Ishikawa (cell line): ENCODE measurements around the gene NRG3.

Experiments
- CEBPB ChIP-seq: IDR thresholded peaks from 2 replicates; pipeline ENCODE4 v1.6.1; 2012
- CREB1 ChIP-seq: IDR thresholded peaks from 2 replicates; pipeline ENCODE4 v1.6.1; 2012; ENCODE audit warnings: low read depth
- EGR1 ChIP-seq: IDR thresholded peaks from 2 replicates; pipeline ENCODE4 v1.6.1; 2012
- EP300 ChIP-seq: IDR thresholded peaks from 2 replicates; pipeline ENCODE4 v1.6.1; 2012; ENCODE audit warnings: borderline replicate concordance
- FOXM1 ChIP-seq: IDR thresholded peaks from 2 replicates; pipeline ENCODE4 v1.6.1; 2012; ENCODE audit warnings: low read depth, borderline replicate concordance
- NFIC ChIP-seq: IDR thresholded peaks from 2 replicates; pipeline ENCODE4 v1.6.1; 2012
- RAD21 ChIP-seq: IDR thresholded peaks from 2 replicates; pipeline ENCODE4 v1.6.1; 2012; ENCODE audit warnings: low read depth
- REST ChIP-seq: IDR thresholded peaks from 2 replicates; pipeline ENCODE4 v1.6.1; 2012; ENCODE audit warnings: low read depth, mild to moderate bottlenecking
- TAF1 ChIP-seq: IDR thresholded peaks from 2 replicates; pipeline ENCODE4 v1.6.1; 2012; ENCODE audit warnings: low read depth, mild to moderate bottlenecking
- TCF12 ChIP-seq: IDR thresholded peaks from 2 replicates; pipeline ENCODE4 v1.6.1; 2012; ENCODE audit warnings: low read depth
- TEAD4 ChIP-seq: IDR thresholded peaks from 2 replicates; pipeline ENCODE4 v1.6.1; 2012
- YY1 ChIP-seq: IDR thresholded peaks from 2 replicates; pipeline ENCODE4 v1.6.1; 2012; ENCODE audit warnings: low read depth
- ZBTB7A ChIP-seq: IDR thresholded peaks from 2 replicates; pipeline ENCODE4 v1.6.1; 2012; ENCODE audit warnings: low read depth
- TF ChIP-seq, protein P1 (sequence below): IDR thresholded peaks from 2 replicates; pipeline ENCODE4 v1.6.1; 2012
- TF ChIP-seq, protein P2 (sequence below): IDR thresholded peaks from 2 replicates; pipeline ENCODE4 v1.6.1; 2012

Gene NRG3

DNA sequence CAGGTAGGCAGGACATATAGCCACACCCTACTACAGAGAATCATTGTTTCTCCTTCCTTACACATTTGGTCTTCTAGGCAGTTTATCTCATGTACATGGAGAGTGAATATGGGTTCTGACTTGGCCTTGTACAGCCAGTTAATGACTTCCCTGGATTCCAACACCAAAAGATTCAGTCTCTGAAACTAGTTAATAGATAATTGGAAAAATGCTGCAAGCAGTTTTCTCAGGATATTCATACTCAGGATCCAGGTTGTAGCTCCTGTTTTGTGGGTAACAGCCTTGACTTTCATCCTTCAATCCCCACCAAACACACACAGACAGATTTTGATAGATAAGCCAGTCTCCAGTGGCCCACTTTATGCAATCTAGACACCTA lies 690.2 kb downstream of the NRG3 start:
- TF ChIP-seq TCF12 (no peak), TEAD4 (no peak), REST (no peak), EGR1 (no peak), NFIC (no peak), CREB1 (no peak), TAF1 (no peak), EP300 (no peak), FOXM1 (no peak), CEBPB (no peak), RAD21 (no peak), ZBTB7A (no peak)
- TF ChIP-seq, protein P1, sequence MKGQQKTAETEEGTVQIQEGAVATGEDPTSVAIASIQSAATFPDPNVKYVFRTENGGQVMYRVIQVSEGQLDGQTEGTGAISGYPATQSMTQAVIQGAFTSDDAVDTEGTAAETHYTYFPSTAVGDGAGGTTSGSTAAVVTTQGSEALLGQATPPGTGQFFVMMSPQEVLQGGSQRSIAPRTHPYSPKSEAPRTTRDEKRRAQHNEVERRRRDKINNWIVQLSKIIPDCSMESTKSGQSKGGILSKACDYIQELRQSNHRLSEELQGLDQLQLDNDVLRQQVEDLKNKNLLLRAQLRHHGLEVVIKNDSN, result no peak
- TF ChIP-seq, protein P2, sequence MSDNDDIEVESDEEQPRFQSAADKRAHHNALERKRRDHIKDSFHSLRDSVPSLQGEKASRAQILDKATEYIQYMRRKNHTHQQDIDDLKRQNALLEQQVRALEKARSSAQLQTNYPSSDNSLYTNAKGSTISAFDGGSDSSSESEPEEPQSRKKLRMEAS, result no peak

DNA sequence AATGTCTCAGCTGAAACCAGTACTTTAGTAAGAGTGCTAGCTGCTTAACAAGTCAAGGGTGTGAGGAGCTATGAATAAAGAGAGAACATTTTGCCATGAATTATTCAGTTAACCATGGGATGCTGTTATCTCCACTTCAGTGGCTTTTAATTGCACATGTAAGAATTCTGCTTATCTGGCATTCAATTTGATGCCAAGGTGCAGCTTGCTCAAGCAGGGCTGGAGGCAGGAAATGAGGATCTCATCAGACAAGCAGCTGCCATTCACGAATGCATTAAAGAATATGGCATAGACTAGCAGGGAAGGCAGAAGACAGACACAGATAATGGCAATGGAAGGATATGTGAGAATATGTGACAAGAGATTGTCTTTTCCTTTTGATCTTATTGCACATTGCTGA lies 697.8 kb downstream of the NRG3 start:
- TF ChIP-seq TAF1 (no peak), NFIC (no peak), TCF12 (no peak), ZBTB7A (no peak), EP300 (no peak), FOXM1 (no peak), CREB1 (no peak), TEAD4 (no peak), REST (no peak)
- TF ChIP-seq, protein P1, result no peak
- TF ChIP-seq, protein P2, result no peak

DNA sequence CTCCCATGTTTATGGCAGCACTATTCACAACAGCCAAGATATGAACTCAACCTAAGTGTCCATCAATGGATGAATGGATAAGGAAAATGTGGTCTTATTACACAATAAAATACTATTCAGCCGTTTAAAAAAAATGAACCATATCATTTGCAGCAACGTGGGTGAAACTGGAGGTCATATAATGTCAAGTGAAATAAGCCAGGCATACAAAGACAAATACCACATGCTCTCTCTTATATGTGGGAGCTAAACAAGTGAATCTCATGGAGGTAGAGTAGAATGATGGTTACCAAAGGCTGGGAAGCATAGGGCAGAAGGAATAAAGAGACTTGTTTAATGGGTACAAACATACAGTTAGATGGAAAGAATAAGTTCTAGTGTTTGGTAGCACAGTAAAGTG lies 699.1 kb downstream of the NRG3 start:
- TF ChIP-seq RAD21 (no peak), NFIC (no peak), TCF12 (no peak), TAF1 (no peak), TEAD4 (no peak), CREB1 (no peak), REST (no peak), CEBPB (no peak), EP300 (no peak), EGR1 (no peak)
- TF ChIP-seq, protein P2, result no peak
- TF ChIP-seq, protein P1, result no peak

- TF ChIP-seq TEAD4 (no peak), YY1 (no peak), TCF12 (no peak), REST (no peak), CREB1 (no peak), EP300 (no peak), RAD21 (no peak)
Measured at GRCh38 chr10:82575318-82575717, 700.3 kb downstream of the NRG3 start.
